MM.1S (cell line): Measurements from ENCODE around the gene MBP.
A peak's percentile ranks its signal among the peaks of the same experiment; 100 is the strongest.

Experiments
- DNase-seq: peaks from one replicate; pipeline ENCODE4 v3.0.0-alpha.2; 2015
- H2AFZ ChIP-seq: fragments of 300-600 bp; sonication (generic); 2 replicates; pipeline ENCODE4 v1.6.0; 2016; ENCODE audit warnings: antibody characterized with exemption, low read length
- H3F3A ChIP-seq: fragments of 300-600 bp; sonication (generic); 2 replicates; pipeline ENCODE4 v1.6.1; 2016; ENCODE audit warnings: mild to moderate bottlenecking, antibody characterized with exemption, low read length, moderate library complexity, mixed read lengths; ENCODE audit not compliant: insufficient read depth
- H3K27ac ChIP-seq: fragments of 300-600 bp; sonication (generic); 2 replicates; pipeline ENCODE4 v1.5.1; 2016; ENCODE audit warnings: mild to moderate bottlenecking, low read length
- H3K27me3 ChIP-seq: fragments of 300-600 bp; sonication (generic); replicated peaks from 2 replicates; pipeline ENCODE4 v1.6.0; 2016; ENCODE audit warnings: low read length; ENCODE audit not compliant: insufficient read depth
- H3K36me3 ChIP-seq: fragments of 300-600 bp; sonication (generic); replicated peaks from 2 replicates; pipeline ENCODE4 v1.6.1; 2016; ENCODE audit warnings: mild to moderate bottlenecking, low read length, mixed read lengths; ENCODE audit not compliant: insufficient read depth
- H3K4me1 ChIP-seq: fragments of 300-600 bp; sonication (generic); 2 replicates; pipeline ENCODE4 v1.6.1; 2016; ENCODE audit warnings: low read length, mixed read lengths
- H3K4me2 ChIP-seq: fragments of 300-600 bp; sonication (generic); 2 replicates; pipeline ENCODE4 v1.6.0; 2016; ENCODE audit warnings: low read depth, low read length
- H3K4me3 ChIP-seq: fragments of 300-600 bp; sonication (generic); 2 replicates; pipeline ENCODE4 v1.5.1; 2016; ENCODE audit warnings: low read length, mixed read lengths
- H3K79me2 ChIP-seq: fragments of 300-600 bp; sonication (generic); 2 replicates; pipeline ENCODE4 v1.6.1; 2016; ENCODE audit warnings: mixed run types, low read length, mixed read lengths
- H3K9ac ChIP-seq: fragments of 300-600 bp; sonication (generic); 2 replicates; pipeline ENCODE4 v1.6.1; 2016; ENCODE audit warnings: low read length, mixed read lengths
- H3K9me2 ChIP-seq: fragments of 300-600 bp; sonication (generic); replicated peaks from 2 replicates; pipeline ENCODE4 v1.6.1; 2016; ENCODE audit warnings: mild to moderate bottlenecking, low read length, mixed read lengths; ENCODE audit not compliant: insufficient read depth
- H3K9me3 ChIP-seq: fragments of 300-600 bp; sonication (generic); replicated peaks from 2 replicates; pipeline ENCODE4 v1.6.1; 2016; ENCODE audit warnings: mild to moderate bottlenecking, low read length, mixed read lengths; ENCODE audit not compliant: insufficient read depth
- H4K20me1 ChIP-seq: fragments of 300-600 bp; sonication (generic); 2 replicates; pipeline ENCODE4 v1.6.1; 2016; ENCODE audit warnings: mild to moderate bottlenecking, low read length, moderate library complexity, mixed read lengths; ENCODE audit not compliant: insufficient read depth
- EZH2 ChIP-seq: fragments of 300-600 bp; sonication (generic); optimal IDR thresholded peaks from 2 replicates; pipeline ENCODE3; 2017; ENCODE audit warnings: low read depth, mild to moderate bottlenecking, antibody characterized with exemption, low read length, mixed read lengths
- EZH2phosphoT487 ChIP-seq: fragments of 300-600 bp; sonication (generic); IDR thresholded peaks from 2 replicates; pipeline ENCODE4 v1.6.1; 2018; ENCODE audit warnings: antibody characterized with exemption, low read length
- TF ChIP-seq, protein P1 (sequence below): fragments of 300-600 bp; sonication (generic); IDR thresholded peaks from 2 replicates; pipeline ENCODE4 v1.5.1; 2016; ENCODE audit warnings: antibody characterized with exemption, low read length, mixed read lengths

Gene MBP

DNA sequence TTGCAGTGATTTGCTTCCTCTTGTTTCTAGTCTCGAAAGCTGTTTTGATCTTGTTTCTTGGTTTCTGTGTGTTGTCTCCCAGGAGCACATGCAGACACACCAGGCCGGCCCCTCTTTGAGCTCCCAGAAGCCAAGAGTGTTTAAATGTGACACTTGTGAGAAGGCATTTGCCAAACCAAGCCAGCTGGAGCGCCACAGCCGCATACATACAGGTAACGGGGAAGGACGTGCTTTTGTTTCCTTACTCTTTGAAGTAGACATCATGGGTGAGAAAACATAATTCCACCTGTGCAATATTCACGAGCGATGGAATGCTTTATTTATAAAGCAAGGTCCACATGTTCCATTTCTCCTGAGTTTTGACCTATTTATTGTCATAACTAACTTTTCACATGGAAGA is 173.0 kb downstream of the MBP start:
- H4K20me1 ChIP-seq, result no peaks in the 10 kb centered on the region
- H3K27me3 ChIP-seq, result no peaks in the 10 kb centered on the region
- H3K36me3 ChIP-seq, result no peaks in the 10 kb centered on the region
- no peaks in the 10 kb centered on the region for H3K9me2 ChIP-seq
- no peak overlapping the region for H3K9ac ChIP-seq
- H3K4me3 ChIP-seq, result no peak overlapping the region
- peaks cover 10% of the 10 kb centered on the region; the same call in 1 of the 2 replicates for H3K4me1 ChIP-seq
- H3K4me2 ChIP-seq, result no peak overlapping the region
- no peaks in the 10 kb centered on the region for H3K79me2 ChIP-seq
- H2AFZ ChIP-seq, result no peak overlapping the region
- TF ChIP-seq EZH2phosphoT487 (no peak), EZH2 (no peak)
- TF ChIP-seq, protein P1, sequence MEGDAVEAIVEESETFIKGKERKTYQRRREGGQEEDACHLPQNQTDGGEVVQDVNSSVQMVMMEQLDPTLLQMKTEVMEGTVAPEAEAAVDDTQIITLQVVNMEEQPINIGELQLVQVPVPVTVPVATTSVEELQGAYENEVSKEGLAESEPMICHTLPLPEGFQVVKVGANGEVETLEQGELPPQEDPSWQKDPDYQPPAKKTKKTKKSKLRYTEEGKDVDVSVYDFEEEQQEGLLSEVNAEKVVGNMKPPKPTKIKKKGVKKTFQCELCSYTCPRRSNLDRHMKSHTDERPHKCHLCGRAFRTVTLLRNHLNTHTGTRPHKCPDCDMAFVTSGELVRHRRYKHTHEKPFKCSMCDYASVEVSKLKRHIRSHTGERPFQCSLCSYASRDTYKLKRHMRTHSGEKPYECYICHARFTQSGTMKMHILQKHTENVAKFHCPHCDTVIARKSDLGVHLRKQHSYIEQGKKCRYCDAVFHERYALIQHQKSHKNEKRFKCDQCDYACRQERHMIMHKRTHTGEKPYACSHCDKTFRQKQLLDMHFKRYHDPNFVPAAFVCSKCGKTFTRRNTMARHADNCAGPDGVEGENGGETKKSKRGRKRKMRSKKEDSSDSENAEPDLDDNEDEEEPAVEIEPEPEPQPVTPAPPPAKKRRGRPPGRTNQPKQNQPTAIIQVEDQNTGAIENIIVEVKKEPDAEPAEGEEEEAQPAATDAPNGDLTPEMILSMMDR, result no peak
- no peaks in the 10 kb centered on the region for H3K9me3 ChIP-seq
- no peak overlapping the region for H3K27ac ChIP-seq
- DNase-seq, result no peak
- peaks cover 13% of the 10 kb centered on the region; the same call in 1 of the 2 replicates for H3F3A ChIP-seq

DNA sequence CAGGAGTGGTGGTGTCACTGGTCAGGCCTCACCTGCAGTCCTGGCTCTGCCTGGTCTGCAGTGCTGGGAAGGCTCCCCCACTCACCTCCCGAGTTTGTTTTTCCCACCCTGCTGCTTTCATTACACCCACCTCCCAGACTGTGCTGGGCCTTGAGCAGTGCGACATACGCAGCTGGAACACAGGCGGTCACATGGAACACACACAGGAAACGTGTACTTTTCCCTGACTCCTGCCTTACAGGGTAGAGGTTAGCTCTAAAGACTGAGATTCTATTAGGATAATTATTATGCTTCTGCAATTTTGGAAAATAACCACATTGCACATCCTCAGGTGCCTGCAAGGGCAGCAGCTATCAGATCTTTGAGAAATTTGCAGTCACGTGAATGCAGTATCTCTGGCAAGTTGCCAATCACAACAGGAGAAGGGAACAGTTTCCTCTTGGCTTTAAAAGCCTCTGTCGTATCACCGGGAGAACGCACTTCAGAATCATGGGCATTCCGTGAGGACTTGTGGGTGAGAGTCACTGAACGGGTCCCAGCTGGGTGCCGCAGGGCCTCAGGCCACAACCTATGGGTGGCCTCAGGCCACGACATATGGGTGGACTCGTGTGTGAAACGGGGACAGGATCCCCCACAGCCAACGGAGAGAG is 173.8 kb downstream of the MBP start:
- Histone ChIP-seq H2AFZ (no peak overlapping the region), H3K4me3 (no peak overlapping the region), H3K27ac (no peak overlapping the region), H3F3A (peaks cover 6% of the 10 kb centered on the region; the same call in 1 of the 2 replicates), H3K79me2 (no peaks in the 10 kb centered on the region), H3K27me3 (no peaks in the 10 kb centered on the region), H3K36me3 (no peaks in the 10 kb centered on the region), H3K9me2 (no peaks in the 10 kb centered on the region), H3K4me1 (peaks cover 10% of the 10 kb centered on the region; the same call in 1 of the 2 replicates), H3K9me3 (no peaks in the 10 kb centered on the region), H4K20me1 (no peaks in the 10 kb centered on the region), H3K4me2 (no peak overlapping the region), H3K9ac (no peak overlapping the region)
- DNase-seq, result no peak
- no peak for TF ChIP-seq EZH2
- TF ChIP-seq EZH2phosphoT487, result no peak
- TF ChIP-seq, protein P1, result no peak

DNA sequence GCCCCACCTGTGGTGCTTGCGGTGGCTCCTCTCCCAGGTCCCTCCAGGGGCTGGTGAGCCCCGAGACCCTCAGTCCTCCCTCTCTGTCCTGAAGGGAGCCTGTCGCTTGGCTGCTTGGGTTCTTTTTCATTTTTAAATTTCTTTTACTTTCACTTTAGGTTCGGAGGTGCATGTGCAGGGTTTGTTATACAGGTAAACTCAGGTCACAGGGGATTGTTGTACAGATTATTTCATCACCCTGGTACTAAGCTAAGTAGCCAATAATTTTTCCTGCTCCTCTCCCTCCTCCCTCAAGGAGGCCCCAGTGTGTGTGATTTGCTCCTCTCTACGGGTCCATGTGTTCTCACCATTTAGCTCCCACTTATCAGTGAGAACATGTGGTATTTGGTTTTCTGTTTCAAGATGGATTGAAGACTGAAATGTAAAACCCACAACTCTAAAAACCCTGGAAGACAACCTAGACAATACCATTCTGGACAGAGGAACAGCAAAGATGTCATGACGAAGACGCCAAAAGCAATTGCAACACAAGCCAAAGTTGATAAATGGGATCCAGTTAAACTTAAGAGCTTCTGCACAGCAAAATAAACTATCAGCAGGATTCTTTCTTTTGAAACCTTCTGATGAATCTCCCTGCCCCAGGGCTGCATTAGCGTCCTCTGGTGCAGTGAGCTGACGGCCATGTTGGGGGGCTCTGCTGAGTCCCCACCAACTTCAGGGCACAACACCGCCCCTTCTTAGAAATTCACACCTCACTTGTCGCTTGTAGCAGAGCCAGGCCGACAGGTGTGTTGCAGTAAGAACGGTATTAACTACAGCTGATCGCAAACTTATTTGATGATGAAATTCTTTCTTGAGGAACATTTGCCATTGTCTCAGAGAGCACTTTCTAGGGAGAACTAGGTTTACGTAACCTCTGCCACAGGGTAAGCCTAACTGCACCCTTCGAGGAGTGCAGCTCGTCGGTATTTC is 174.9 kb downstream of the MBP start:
- no peaks in the 10 kb centered on the region for H3K36me3 ChIP-seq
- no peaks in the 10 kb centered on the region for H4K20me1 ChIP-seq
- H3K4me2 ChIP-seq, result peak overlapping the region; percentile 56
- peak overlapping the region; percentile 27; the same call in 1 of the 2 replicates for H3K9ac ChIP-seq
- no peaks in the 10 kb centered on the region for H3K9me3 ChIP-seq
- H3K4me1 ChIP-seq, result 0 out of 2 replicates have a peak, but pooled peaks cover under 1% of the 10 kb centered on the region
- peak overlapping the region; percentile 7; the same call in 1 of the 2 replicates for H2AFZ ChIP-seq
- no peaks in the 10 kb centered on the region; the same call in 1 of the 2 replicates for H3F3A ChIP-seq
- H3K4me3 ChIP-seq, result peak overlapping the region; percentile 35; the same call in 1 of the 2 replicates
- no peak overlapping the region; the same call in 1 of the 2 replicates for H3K27ac ChIP-seq
- H3K79me2 ChIP-seq, result no peaks in the 10 kb centered on the region
- TF ChIP-seq EZH2 (no peak), EZH2phosphoT487 (no peak)
- TF ChIP-seq, protein P1, result no peak
- no peaks in the 10 kb centered on the region for H3K9me2 ChIP-seq
- no peak for DNase-seq
- H3K27me3 ChIP-seq, result no peaks in the 10 kb centered on the region
